Smooth muscle cell (in vitro differentiated cells): Measurements from ENCODE around the gene KRT6A. TPM values are rescaled to one million over a fixed set of nuclear protein-coding genes. Genes with fewer than 3 reads are reported as not detected.
A peak's percentile ranks its signal among the peaks of the same experiment; 100 is the strongest.

Experiments used
- DNase-seq: peaks from one replicate; lab custom pipeline; 2025; ENCODE audit not compliant: unreplicated experiment; lab: John Stamatoyannopoulos, UW
- H2AFZ ChIP-seq: fragments of 200-600 bp; sonication (generic); 2 replicates; pipeline ENCODE4 v1.6.0; 2016; ENCODE audit warnings: antibody characterized with exemption, low read depth, mild to moderate bottlenecking
- H3F3A ChIP-seq: fragments of 200-600 bp; sonication (generic); 2 replicates; pipeline ENCODE4 v1.6.0; 2017; ENCODE audit warnings: antibody characterized with exemption, low read depth
- H3K27ac ChIP-seq: fragments of 200-600 bp; sonication (generic); 2 replicates; pipeline ENCODE4 v1.5.1; 2016; ENCODE audit warnings: low read depth, mild to moderate bottlenecking
- H3K27me3 ChIP-seq: fragments of 200-600 bp; sonication (generic); 2 replicates; pipeline ENCODE4 v1.6.1; 2016; ENCODE audit warnings: low read depth, mild to moderate bottlenecking
- H3K36me3 ChIP-seq: fragments of 200-600 bp; sonication (generic); 2 replicates; pipeline ENCODE4 v1.5.1; 2016; ENCODE audit warnings: low read depth
- H3K4me1 ChIP-seq: fragments of 200-600 bp; sonication (generic); 2 replicates; pipeline ENCODE4 v1.5.1; 2016; ENCODE audit warnings: low read depth
- H3K4me2 ChIP-seq: fragments of 200-600 bp; sonication (generic); 2 replicates; pipeline ENCODE4 v1.6.0; 2016; ENCODE audit warnings: mild to moderate bottlenecking
- H3K4me3 ChIP-seq: fragments of 200-600 bp; sonication (generic); 2 replicates; pipeline ENCODE4 v1.5.1; 2016; ENCODE audit warnings: mild to moderate bottlenecking
- H3K79me2 ChIP-seq: fragments of 200-600 bp; sonication (generic); 2 replicates; pipeline ENCODE4 v1.6.0; 2016; ENCODE audit warnings: low read depth, mild to moderate bottlenecking
- H3K9ac ChIP-seq: fragments of 200-600 bp; sonication (generic); 2 replicates; pipeline ENCODE4 v1.6.0; 2016; ENCODE audit warnings: low read depth
- H3K9me3 ChIP-seq: fragments of 200-600 bp; sonication (generic); replicated peaks from 2 replicates; pipeline ENCODE4 v1.5.1; 2016; ENCODE audit warnings: low read depth
- H4K20me1 ChIP-seq: fragments of 200-600 bp; sonication (generic); 2 replicates; pipeline ENCODE4 v1.6.0; 2016; ENCODE audit warnings: low read depth
- WGBS: methylation state at CpG from one replicate; pipeline ENCODE4 v1.1.7; 2016; ENCODE audit warnings: low lambda C conversion rate; 5-methylcytosine and 5-hydroxymethylcytosine counted together
- polyA plus RNA-seq: library from polyadenylated mRNA; unstranded; fragments of >200 nt; fragmentation: Nextera tagmentation; extraction: Ambion mirVana; gene quantifications from 2 replicates; pipeline ENCODE4 v1.2.1, GENCODE V29; 2016
- total RNA-seq: library from RNA; depleted of rRNA; stranded (reverse); fragments of >200 nt; gene quantifications from 2 replicates; pipeline ENCODE4 v1.2.3, GENCODE V29; 2014
- TF ChIP-seq, protein P1 (sequence below): fragments of 200-600 bp; sonication (generic); IDR thresholded peaks from 2 replicates; pipeline ENCODE4 v1.5.1; 2017; ENCODE audit warnings: borderline replicate concordance, mild to moderate bottlenecking, antibody characterized with exemption; ENCODE audit not compliant: insufficient read depth, poor library complexity, severe bottlenecking

Gene KRT6A
- total and polyA plus RNA-seq, 2 experiments from 2014 or later: 460 to 1,128 TPM

DNA sequence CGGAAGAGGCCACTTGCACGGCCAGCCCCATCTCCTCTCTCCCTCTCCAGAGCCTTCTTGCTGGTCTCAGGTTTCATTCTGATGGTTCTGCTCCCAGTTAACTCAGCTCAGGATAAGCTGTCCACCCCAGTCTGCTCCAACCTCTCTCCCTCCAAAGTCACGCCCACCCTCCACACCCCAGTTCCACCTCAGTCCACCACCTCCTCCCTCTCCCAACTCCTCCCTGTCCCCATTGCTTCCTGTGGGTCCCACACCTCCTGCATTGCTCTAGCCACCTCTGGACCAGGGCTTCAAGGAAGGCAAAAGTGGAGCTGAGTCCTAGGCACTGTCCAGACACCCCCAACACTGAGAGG lies 46.7 kb upstream of the KRT6A start:
- no peaks in the 10 kb centered on the region for H3K79me2 ChIP-seq
- H3K9ac ChIP-seq: no peak overlapping the region

DNA sequence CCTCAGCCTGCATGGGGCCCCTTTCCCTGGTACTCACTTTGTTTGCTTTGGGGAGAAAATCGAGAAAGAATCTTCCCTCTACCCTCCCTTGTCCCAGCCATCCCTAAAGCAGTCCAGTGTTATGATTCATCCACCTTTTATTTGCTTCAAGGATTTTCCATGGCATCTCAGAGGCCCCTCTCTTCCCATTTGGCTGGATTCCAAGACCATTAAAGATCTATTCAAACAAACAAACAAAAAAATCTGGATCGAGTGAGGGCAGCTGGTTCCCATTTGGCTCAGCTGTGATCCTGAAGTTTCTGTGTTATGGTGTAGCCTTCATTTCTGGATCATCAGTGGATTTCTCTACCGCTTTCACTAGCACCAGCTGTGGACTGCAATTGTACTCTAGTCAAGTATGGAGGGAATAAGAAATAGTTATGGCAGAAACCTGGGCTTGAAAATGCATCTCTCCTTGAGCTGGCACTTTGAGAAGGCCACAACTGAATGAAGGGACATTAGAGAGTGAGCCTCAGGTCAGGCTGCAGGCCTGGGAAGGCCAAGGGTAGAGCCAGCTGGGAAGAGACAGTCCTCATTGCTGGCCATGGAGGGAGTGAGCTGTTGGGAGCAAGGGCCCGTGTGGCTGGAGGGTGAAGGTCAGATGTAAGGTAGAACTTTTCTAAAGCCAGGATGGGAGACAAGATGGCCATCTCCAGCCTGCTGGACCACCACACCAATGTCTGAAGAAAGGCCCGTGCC lies 46.2 kb upstream of the KRT6A start:
- no peaks in the 10 kb centered on the region for H3K27me3 ChIP-seq
- H3K4me1 ChIP-seq: peaks cover 12% of the 10 kb centered on the region
- 43% methylated on average over 5 of the region's 5 CpGs for WGBS
- no peak overlapping the region for H3K9ac ChIP-seq
- peak overlapping the region; percentile 68 for H3K4me2 ChIP-seq
- no peaks in the 10 kb centered on the region for H4K20me1 ChIP-seq
- no peak overlapping the region for H2AFZ ChIP-seq
- no peaks in the 10 kb centered on the region for H3K36me3 ChIP-seq
- H3K79me2 ChIP-seq: no peaks in the 10 kb centered on the region
- no peak overlapping the region for H3K4me3 ChIP-seq
- H3K27ac ChIP-seq: peak overlapping the region; percentile 41
- TF ChIP-seq, protein P1, sequence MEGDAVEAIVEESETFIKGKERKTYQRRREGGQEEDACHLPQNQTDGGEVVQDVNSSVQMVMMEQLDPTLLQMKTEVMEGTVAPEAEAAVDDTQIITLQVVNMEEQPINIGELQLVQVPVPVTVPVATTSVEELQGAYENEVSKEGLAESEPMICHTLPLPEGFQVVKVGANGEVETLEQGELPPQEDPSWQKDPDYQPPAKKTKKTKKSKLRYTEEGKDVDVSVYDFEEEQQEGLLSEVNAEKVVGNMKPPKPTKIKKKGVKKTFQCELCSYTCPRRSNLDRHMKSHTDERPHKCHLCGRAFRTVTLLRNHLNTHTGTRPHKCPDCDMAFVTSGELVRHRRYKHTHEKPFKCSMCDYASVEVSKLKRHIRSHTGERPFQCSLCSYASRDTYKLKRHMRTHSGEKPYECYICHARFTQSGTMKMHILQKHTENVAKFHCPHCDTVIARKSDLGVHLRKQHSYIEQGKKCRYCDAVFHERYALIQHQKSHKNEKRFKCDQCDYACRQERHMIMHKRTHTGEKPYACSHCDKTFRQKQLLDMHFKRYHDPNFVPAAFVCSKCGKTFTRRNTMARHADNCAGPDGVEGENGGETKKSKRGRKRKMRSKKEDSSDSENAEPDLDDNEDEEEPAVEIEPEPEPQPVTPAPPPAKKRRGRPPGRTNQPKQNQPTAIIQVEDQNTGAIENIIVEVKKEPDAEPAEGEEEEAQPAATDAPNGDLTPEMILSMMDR: no peak
- peaks cover 5% of the 10 kb centered on the region for H3F3A ChIP-seq
- DNase-seq: no peak
- H3K9me3 ChIP-seq: no peaks in the 10 kb centered on the region

More for the DNA sequence above, 46.7 kb upstream of the KRT6A start:
- Histone ChIP-seq H3K4me1 (peaks cover 12% of the 10 kb centered on the region), H3K9me3 (no peaks in the 10 kb centered on the region), H3K27ac (no peak overlapping the region), H3K4me3 (no peak overlapping the region), H4K20me1 (no peaks in the 10 kb centered on the region), H3K27me3 (no peaks in the 10 kb centered on the region), H2AFZ (no peak overlapping the region), H3F3A (peaks cover 5% of the 10 kb centered on the region), H3K36me3 (no peaks in the 10 kb centered on the region), H3K4me2 (peak overlapping the region; percentile 68)
- WGBS: 93% methylated on average over 3 of the region's 3 CpGs
- no peak for DNase-seq
- TF ChIP-seq, protein P1: no peak

DNA sequence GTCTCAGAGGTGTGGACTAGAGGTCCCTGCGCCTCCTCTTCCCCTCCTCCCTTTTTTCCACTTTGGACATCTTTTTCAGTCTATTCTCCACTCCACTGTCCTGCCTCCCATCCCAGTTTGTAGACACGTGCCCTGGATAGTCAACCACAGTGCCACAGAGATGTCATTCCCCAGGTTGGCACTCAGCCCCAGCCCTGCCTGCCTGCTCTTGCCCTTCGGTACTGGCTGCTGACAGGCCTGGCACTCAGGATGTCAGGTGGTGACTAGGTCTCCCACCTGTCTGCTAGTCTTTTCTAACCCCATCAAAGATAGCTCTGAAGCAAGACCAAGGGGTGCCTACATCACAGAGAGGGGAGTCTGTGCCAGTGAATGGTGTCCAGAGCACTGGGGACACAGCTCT lies 44.0 kb upstream of the KRT6A start:
- Histone ChIP-seq H2AFZ (no peak overlapping the region), H3K4me2 (no peak overlapping the region), H3F3A (peaks cover 5% of the 10 kb centered on the region), H3K4me3 (no peak overlapping the region), H3K4me1 (peaks cover 12% of the 10 kb centered on the region), H3K36me3 (no peaks in the 10 kb centered on the region), H3K27me3 (no peaks in the 10 kb centered on the region), H3K79me2 (no peaks in the 10 kb centered on the region), H3K27ac (no peak overlapping the region), H4K20me1 (no peaks in the 10 kb centered on the region), H3K9me3 (no peaks in the 10 kb centered on the region), H3K9ac (no peak overlapping the region)
- DNase-seq: no peak
- TF ChIP-seq, protein P1: no peak
- WGBS: 92% methylated on average over 3 of the region's 3 CpGs

DNA sequence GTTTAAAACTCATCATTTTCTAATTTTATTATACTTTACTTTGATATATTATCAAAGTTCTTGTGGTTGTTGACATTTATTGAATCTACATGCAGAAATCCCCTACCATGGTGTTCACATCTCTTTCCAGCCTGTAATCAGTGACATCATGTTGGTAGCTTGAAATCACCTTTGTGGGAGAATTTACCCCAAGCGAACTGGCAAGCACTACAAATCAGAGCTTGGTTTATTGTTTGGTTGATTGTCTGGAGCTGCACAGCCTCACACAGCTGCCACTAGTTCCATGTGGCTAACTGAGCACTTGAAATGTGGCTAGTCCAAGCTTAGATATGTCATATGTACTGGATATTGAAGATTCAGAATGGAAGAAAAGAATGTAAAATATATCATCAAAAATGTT lies 42.5 kb upstream of the KRT6A start:
- Histone ChIP-seq H3K4me1 (peaks cover 12% of the 10 kb centered on the region), H3K9ac (no peak overlapping the region), H3K79me2 (no peaks in the 10 kb centered on the region), H3K27me3 (no peaks in the 10 kb centered on the region), H3F3A (peaks cover 5% of the 10 kb centered on the region), H4K20me1 (no peaks in the 10 kb centered on the region), H3K36me3 (no peaks in the 10 kb centered on the region), H3K4me3 (no peak overlapping the region), H2AFZ (no peak overlapping the region), H3K4me2 (no peak overlapping the region), H3K9me3 (no peaks in the 10 kb centered on the region), H3K27ac (no peak overlapping the region)
- no peak for DNase-seq
- TF ChIP-seq, protein P1: no peak
- WGBS: 43% methylated on average over 1 of the region's 1 CpG
